ENCODE measurements around the gene IFNA13.

Gene IFNA13

GRCh38 chr9:21357479-21358460 lies 10.1 kb downstream of the IFNA13 start:
- DNase-seq, result peak; percentile 29

- DNase-seq, result no peak
Observed at GRCh38 chr9:21350787-21351186, 17.1 kb downstream of the IFNA13 start, which contains the start of gene IFNA6. TSS of gene IFNA6 (minus strand) at chr9:21350887. CDS start at chr9:21350887, 0 bp downstream.

GRCh38 chr9:21348430-21348970 lies 19.4 kb downstream of the IFNA13 start:
- DNase-seq, result no peak

GRCh38 chr9:21340735-21341134 lies 27.1 kb downstream of the IFNA13 start:
- DNase-seq, result no peak

- no peak for DNase-seq
Observed at GRCh38 chr9:21336457-21336856, 31.4 kb downstream of the IFNA13 start.

- peak; percentile 94 for DNase-seq
Observed at GRCh38 chr9:21334701-21335632, 32.9 kb downstream of the IFNA13 start, which contains the start of gene KLHL9. TSS of gene KLHL9 (minus strand) at chr9:21335404. CDS start at chr9:21334859, 545 bp downstream.

- no peak for DNase-seq
Observed at GRCh38 chr9:21333226-21333625, 34.6 kb downstream of the IFNA13 start.

GRCh38 chr9:21331676-21332402 lies 36.0 kb downstream of the IFNA13 start:
- no peak for DNase-seq

GRCh38 chr9:21326526-21327139 lies 41.2 kb downstream of the IFNA13 start:
- DNase-seq, result peak; percentile 44

- no peak for DNase-seq
Observed at GRCh38 chr9:21324047-21324446, 43.8 kb downstream of the IFNA13 start.

GRCh38 chr9:21322911-21323461 lies 44.9 kb downstream of the IFNA13 start:
- DNase-seq, result no peak

- DNase-seq, result no peak
Observed at GRCh38 chr9:21320465-21320864, 47.4 kb downstream of the IFNA13 start.

- DNase-seq, result peak; percentile 37
Observed at GRCh38 chr9:21317956-21318923, 49.6 kb downstream of the IFNA13 start.
